Middle frontal gyrus (tissue), 1 donor: ENCODE data around the gene TRPC5OS.

ENCODE experiments used
- DNase-seq: peaks from one replicate; pipeline ENCODE4 v3.0.0-alpha.2; 2015; ENCODE audit warnings: low spot score; ENCODE audit errors: extremely low spot score

TRPC5OS gene

DNA sequence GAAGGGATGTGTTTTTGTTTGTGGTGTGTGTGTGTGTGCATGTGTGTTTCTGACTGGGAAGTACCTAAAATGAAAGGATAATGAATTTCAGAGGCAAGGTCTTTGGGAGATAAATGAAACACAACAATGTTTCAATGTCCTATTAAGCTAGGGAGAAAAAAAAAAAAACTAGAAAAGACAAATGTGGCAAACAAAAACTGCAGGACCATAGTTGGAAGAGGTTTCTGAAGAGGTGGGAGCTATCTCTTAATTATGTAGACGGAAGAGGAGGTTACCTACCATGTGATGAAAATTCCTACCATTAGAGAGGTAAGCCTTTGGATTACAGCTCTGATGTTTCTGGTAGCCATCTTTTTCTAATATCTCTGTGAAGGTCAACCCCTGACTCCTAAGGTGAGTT, at the start of gene TRPC5OS:
TRPC5OS (plus strand) TSS at position 301 of the 400 bp plus-strand sequence. CDS start 25,669 bp downstream, outside the sequence.
- no peak for DNase-seq

DNA sequence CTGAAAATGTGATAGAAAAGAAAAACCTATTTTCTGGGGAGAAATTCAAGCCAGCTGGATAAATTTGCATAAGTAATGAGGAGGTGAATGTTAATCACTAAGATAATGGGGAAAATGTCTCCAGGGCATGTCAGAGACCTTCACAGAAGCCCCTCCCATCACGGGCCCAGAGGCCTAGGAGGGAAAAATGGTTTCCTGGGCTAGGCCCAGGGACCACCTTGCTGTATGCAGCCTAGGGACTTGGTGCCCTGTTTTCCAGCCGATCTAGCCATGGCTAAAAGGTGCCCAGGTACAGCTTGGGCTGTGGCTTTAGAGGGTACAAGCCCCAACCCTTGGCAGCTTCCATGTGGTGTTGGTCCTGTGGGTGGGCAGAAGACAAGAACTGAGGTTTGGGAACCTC, 46.6 kb upstream of the TRPC5OS start:
- no peak for DNase-seq

DNA sequence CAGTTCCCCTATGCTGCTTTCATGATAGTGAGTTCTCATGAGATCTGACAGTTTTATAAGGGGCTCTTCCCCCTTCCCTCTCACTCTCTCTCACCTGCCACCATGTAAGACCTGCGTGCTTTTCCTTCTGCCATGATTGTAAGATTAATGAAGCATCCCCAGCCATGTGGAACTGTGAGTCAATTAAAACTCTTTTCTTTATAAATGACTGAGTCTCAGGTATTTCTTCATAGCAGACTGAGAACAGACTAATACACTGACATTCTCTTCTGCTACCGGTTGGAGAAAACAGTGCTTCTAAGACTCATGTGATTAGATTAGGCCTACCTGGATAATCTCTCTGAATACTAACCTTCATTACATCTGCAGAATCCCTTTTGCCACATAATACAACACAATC, 45.4 kb upstream of the TRPC5OS start:
- no peak for DNase-seq

DNA sequence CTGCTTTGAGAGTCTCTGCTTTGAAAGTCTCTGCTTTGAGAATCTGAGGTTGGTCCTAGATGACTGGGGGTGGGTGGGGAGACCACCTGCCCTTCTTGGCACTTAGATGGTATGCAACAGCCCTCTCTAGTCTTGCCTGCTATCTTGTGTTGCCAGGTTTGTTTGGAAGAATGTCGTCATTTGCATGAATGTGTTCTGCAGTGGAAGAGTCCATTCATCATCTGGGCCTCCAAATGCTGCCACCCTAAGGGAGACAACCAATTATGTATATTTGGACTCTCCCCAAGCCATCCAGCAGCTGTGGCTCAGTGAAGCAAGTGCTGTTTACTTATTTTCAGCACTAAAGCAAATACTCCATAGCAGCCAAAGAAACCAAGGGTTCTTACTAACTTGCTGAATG, 44.6 kb upstream of the TRPC5OS start:
- no peak for DNase-seq

DNA sequence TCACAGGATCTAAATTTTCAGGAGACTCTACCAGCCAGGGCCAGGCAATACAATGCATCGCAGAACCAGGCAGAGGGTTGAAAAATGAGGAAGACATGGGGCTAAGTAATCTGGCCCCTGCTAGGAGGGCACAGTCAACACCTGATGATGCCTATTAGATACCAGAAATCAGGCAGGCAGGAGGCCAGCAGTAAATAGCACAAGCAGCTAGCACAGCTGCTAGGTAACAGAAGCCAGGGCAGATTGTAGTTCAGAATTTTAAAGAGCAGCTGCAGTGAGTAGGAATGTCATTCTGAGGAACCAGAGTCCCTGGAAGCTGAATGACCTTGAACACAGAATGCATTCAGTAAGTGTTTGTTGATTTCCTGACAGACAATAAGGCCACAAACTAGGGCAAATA, 38.8 kb upstream of the TRPC5OS start:
- DNase-seq = no peak

DNA sequence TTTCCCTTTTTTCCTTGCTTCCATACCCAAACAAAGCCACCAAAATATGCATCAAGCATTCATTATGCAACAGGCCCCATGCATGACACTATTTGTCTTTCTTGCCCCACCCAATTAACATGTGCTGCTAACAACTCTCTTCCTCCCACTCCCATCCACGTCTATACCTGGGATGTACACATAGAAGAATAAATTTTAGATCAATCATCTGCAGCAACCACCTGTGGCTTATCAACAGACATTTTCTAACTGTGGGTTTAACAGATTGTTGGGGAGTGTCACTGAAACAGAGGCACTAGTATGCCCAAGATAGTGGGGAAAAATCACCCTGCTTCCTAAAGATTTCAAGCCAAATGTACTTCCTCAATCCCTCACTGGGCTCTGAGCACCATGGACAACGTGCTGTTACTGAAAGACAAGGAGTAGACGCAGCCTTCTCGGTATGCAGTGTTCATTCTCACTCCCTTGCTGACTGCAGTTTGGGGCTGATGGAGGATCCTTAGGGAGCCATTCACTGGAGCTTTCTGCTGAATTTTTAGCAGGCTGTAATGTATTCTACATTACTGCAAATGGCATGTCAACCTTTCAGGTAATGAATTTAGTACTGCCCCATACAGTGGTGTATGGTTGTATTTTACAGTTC, 28.4 kb upstream of the TRPC5OS start:
- DNase-seq = no peak

DNA sequence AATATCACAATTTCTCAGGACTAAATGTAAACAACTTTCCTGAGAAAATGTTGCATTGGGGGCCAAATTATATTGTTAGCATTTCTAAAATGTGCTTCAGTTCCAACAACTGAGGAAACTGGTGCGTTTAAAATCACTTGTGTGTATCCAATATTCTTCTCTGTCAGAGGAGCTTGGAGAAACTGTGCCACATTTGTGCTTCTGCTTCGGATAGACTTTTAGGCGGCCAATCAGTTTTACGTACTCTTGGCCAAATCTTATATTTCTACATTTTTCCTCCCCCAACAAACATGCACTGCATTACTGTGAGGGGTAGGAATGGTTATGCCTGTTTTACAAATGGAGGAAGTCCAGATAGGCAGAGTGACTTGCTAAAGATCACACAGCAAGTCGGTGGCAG, 27.4 kb upstream of the TRPC5OS start:
- DNase-seq = no peak

DNA sequence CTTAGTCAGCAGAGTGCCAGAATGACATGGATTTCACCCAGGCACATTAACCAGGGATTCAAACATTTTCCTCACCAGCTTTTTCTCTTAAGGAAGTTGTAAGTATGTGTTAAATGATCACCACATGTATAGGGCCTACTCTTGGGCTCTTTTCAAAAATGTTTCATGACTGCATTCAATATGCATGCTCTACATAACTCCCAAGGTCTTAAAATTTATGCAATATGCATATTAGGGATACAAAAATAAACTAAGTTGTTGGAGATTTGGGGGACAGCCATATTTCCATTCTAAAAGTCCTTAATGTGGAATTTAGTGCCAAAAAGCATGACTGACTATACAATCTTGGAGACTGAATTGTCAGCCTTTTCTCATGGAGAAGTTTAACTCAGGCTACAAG, 25.0 kb upstream of the TRPC5OS start:
- no peak for DNase-seq

DNA sequence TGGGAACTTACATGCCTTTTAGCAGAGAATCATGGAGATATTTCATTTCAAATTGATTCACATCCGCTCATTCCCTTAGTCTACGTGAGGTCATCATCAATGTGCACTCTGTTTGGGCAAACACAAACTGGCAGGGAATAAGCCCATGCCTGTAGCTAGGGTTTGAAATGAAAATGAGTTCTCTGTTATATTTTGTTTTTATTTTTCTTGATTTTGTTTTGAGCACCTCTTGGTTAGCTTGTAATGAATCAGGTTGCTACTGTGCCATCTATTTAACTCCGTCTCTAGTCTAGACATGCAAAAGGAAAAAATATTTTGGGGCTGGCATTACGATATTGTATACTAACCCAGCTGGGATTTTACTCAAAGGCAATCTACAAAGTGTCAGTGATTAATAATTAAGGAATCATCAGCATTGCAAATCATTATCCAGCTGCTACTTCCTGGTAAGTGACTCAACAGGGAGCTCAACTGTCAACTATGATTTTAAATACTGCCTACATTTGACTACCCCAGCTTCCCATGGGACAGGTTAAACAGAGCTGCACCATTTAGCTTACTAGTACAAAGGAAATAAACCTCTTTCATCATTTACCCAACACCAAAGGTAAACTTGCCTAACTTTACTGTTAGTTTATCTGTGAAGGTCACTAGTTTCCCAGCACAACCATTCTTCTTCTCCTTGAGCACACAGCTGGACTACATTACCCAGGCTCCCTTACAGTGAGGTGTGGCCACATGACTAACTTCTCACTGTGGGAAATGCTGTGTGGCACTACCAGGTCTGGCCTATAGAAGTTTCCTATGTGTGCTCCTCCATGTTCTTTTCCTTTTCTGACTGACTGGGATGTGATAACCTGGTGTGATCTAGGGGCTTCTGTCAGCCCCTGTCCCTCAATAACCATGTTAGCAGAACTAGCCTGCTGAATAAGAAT, 21.2 kb upstream of the TRPC5OS start:
- no peak for DNase-seq

DNA sequence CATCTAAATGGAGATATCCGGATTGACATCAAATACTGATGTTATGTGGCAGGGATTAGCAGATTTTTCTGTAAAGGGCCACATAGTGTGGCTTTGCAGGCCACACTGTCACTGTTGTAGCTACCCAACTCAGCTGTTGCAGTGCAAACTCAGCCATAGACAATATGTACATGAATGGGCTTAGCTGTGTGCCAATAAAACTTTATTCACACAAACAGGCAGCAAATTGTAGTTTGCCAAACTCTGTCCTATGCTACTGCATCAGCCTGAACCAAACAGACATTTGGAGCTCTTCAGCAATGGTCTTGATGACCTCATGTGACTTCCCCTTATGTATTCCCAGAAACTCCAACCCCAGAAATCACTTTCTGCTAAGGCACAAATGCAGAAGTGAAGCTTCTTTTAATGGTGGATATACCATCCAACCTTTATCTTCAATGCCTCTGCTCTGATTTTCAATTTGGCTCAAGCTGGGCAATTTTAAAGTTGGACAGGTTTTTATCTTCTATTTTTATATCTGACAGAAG, 18.4 kb upstream of the TRPC5OS start:
- DNase-seq = no peak

DNA sequence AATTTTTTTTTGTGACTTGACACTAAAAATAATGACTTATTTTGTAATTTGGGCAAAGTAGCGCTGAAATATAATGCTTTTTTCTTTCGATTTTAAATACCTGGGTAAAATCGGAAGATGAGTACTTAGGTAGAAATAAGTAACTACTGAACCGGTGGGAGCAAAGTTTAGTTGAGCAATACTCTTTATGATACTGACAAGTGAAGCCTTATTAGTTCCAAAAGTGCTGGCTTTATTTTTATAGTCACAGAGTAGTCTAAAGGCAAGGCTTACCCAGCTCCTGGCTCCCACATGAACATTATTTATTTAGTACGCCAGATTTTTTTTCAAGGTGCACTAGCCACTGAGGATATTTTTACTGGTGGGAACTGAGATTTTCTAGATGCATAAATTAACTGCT, 14.4 kb upstream of the TRPC5OS start:
- DNase-seq = no peak

DNA sequence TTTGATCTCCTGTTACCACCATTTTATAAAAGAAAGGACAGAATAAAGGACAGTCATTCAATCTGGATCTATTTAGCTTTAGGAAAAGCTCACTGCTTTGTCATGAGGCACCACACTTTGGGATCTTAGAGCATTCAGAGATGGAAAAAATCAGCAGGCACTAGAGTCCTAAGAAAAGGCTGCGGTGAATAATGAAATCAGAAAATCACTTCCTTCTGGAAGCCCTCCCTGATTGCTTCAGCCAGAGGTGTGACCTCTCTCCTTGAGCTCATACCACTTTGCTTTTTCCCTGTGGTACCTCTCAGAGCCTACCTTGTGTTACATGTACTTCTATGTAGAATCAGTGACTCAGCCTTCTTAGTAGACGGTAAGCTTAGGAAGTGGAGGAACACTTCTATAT, 8.7 kb upstream of the TRPC5OS start:
- no peak for DNase-seq

DNA sequence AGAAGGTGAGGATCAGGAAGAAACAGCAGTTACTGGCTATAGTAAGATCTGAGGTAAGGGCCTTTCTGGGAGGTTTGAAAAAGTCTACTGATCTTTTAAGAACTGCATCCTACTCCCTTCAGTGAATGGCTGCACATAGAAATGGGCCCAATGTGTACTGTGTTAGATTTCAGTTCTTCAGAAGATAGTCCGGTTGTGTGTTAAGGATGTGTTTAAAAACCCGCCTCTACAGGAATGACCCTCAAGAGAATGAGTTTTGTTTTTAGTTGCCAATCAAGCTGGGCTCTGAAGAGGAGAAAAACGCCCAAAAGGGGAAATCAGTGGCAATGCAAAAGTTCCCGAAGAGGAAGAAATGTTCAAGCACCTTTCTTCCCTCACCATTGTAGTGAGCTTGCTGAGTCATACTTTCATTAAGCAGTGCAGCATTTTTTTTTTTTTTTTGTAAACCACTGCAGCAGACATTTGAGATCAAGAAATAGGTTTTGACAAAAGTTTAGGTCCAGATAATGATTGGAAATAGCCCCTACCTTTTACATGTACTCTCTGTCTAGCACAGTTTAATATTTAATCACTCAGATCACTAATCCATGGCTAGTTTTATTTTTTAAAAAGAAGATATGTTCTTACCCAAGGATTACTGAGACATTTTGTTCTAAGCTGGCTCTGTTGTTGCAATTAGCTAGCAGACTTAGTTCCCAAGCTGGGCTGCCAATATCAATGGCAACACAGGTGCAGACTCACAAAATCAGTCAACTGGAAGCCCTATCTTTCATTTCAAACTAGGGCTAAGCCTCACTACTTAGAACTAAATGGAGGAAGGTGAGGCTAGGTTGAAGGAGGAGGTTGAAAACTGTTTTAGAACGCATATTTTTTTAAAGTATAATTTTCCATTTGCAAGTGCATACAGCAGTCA, 7.0 kb upstream of the TRPC5OS start:
- no peak for DNase-seq

DNA sequence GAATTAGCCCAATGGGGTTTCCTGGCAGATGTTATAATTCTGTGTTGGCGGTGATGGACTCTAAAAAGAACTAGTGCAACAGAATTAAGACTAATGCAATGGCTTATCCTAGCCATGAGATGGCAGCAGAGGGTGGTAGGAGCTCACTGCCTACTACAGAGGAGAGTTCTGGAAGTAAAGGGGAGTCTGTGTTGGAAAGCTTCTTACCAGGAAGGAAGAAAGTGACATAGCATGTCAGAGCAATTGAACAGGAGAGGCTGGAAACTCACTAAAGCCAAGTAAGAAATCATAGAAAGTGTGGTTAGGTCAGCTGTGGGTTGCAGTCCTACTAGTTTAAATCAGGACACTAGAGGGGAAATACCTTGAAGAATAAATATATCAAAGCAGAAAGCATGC, 6.3 kb upstream of the TRPC5OS start:
- no peak for DNase-seq

DNA sequence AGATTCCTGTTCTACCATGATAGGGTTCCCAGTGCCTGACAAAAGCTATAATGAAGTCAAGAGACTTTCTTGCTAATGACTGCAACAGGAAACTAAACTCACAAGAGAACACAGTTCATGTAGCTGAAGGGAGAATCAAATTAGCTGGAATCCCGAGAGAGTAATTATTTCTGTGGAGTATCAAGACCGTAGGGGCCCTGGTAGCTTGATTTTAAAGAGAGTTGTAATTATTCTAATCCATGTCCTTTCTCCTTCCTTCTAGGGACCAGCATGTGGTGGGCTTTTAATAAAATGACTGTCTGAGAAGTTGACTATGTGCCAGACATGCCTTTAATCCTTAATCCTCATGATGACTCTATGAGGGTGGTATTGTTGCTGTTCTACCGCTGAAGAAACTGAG, 1.7 kb upstream of the TRPC5OS start:
- no peak for DNase-seq

DNA sequence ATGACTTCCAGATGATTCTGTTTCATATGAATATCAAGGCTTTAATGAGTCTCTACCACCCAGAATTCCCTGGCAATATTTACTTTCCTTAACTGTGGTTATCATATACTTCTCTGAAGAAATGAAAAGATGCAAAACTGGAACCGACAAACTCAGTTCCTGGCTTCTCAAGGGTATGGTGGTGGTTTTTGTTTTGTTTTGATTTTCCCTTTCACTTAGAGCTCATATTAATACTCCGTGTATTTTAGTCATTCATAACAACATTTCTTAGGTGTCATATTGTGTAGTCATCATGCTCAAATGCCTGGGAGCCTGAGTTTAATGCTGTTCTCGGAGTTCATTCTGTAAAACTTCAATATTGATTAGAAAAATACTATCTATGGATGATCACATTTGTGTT, 665 bp downstream of the TRPC5OS start:
- DNase-seq = no peak

DNA sequence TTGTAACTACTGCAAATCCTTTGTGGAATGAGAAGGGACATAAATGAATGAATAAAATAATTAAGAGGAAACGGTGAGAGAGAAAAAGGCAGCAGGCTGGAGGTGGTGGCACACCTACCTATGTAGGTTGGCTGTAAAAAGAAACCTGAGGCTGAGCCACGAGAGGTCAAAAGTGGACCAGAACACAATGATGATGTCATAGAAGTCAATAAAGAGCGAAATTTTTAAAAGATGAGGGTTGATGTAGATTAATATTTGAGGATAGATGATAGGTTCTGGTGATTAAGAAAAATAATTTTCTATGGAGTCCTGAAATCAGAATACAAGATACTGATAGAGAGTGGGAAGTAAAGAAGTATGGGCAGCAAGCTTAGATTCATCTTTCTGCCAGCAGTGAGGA, 1.7 kb downstream of the TRPC5OS start:
- DNase-seq = no peak

DNA sequence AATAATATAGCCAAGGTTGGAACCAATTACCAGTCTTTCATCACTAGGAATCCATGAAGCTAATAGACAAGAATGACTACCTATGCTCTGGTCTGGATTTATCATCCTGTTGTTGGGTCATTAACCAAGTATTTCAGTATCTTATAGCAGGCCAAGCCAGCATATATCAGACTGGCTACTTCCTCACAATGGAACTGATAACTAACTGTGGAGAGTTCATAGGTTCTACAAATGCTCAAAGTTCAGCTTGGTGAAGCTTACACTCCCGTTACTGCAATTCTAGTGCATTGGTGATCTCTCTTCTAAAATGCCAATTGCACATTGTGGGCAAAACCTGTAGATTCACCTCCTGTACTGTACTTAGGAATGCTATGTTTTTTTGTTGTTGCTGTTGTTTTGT, 4.8 kb downstream of the TRPC5OS start:
- DNase-seq = no peak

DNA sequence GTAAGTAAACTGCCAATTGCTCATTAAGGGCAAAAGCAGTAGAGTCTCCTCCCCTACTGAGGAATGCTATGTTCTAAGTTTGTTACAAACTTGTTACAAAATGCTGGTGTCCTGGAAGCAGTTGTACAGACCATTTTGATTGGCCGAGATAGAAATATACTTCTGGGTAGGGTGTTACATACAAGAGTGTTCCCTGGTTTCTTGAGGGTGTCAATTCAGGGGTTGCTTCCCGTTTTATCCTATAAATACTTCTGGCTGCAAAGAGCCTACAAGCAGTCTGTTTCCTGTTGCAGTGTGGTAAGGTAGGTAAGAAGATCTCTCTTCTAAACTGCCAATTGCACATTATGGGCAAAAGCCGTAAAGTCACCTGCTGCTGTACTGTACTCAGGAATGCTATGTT, 5.7 kb downstream of the TRPC5OS start:
- no peak for DNase-seq

DNA sequence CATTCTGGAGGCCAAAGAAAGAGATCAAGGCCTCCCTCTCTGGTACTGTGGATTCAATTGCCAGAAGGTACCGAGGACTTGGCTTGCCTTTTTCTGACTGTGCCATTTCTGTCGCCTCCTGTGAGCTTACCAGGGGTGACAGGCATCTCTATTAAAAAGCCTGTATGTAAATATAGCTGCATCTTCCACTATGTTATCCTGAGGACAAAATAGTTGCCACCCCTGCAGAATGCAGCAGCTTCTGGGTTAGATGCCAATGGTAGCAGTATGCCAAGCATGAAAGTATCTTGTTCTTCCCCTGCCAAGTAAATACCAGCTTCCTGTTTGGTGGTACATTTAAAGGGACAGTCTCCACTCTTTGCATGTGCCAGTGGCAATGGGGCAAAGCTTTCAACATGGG, 10.7 kb downstream of the TRPC5OS start:
- DNase-seq = peak; percentile 5

DNA sequence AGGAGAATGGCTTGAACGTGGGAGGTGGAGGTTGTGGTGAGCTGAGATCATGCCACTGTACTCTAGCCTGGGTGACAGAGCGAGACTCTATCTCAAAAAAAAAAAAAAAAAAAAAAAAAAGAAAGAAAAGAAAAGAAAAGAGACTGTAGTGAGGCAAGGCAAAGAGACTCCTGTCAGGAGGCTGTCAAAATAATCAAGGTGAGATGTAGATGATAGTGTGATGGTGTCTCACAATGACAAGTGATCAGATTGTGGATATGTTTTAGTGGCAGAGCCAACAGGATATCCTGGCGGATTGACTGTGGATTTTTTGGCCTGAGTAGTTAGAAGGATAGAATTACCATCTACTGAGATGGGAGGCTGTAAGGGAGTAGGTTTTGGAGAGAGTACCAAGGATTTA, 12.6 kb downstream of the TRPC5OS start:
- no peak for DNase-seq

DNA sequence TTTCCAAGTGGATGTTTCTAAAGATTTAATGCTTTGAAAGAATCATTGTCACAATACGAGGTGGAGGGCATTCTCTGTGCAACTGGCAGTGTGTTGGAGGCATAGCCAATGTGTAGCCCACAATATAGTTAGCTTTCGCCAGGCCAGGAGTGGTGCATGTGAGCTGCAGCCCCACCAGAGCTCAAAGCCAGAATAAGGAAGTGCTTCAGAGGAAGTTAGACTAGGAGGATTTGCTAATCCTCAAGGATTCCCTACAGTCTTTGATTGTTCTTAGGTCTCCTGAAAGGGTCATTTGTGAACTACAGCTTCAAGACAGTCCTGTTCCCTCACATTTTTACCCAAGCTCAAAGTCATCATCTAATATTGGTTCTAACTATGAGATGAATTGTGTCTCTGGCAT, 16.4 kb downstream of the TRPC5OS start:
- no peak for DNase-seq
